GM23248 (cell line): ENCODE measurements around the gene SLC13A3. TPM values are rescaled to one million over a fixed set of nuclear protein-coding genes. Genes with fewer than 3 reads are reported as not detected.

ENCODE experiments used
- DNase-seq: peaks from one replicate; pipeline ENCODE4 v3.0.0-alpha.2; 2015
- H2AFZ ChIP-seq: fragments of 200-600 bp; sonication (generic); 2 replicates; pipeline ENCODE4 v1.6.1; 2016; ENCODE audit warnings: antibody characterized with exemption
- H3F3A ChIP-seq: fragments of 200-600 bp; sonication (generic); 2 replicates; pipeline ENCODE4 v1.6.1; 2016; ENCODE audit warnings: mild to moderate bottlenecking, antibody characterized with exemption, mixed run types; ENCODE audit not compliant: insufficient read depth
- H3K27ac ChIP-seq: fragments of 200-600 bp; sonication (generic); 2 replicates; pipeline ENCODE4 v1.5.1; 2016; ENCODE audit warnings: mild to moderate bottlenecking
- H3K27me3 ChIP-seq: fragments of 200-600 bp; sonication (generic); replicated peaks from 2 replicates; pipeline ENCODE4 v1.6.1; 2016; ENCODE audit warnings: mild to moderate bottlenecking; ENCODE audit not compliant: insufficient read depth
- H3K36me3 ChIP-seq: fragments of 200-600 bp; sonication (generic); 2 replicates; pipeline ENCODE4 v1.6.1; 2016; ENCODE audit warnings: low read depth, mild to moderate bottlenecking
- H3K4me1 ChIP-seq: fragments of 200-600 bp; sonication (generic); 2 replicates; pipeline ENCODE4 v1.6.1; 2016; ENCODE audit warnings: mild to moderate bottlenecking; ENCODE audit not compliant: insufficient read depth
- H3K4me2 ChIP-seq: fragments of 200-600 bp; sonication (generic); one replicate; pipeline ENCODE4 v1.6.1; 2016; ENCODE audit warnings: mild to moderate bottlenecking; ENCODE audit not compliant: unreplicated experiment
- H3K4me3 ChIP-seq: fragments of 200-600 bp; sonication (generic); 2 replicates; pipeline ENCODE4 v1.5.1; 2016; ENCODE audit warnings: mild to moderate bottlenecking
- H3K79me2 ChIP-seq: fragments of 200-600 bp; sonication (generic); 2 replicates; pipeline ENCODE4 v1.6.1; 2016; ENCODE audit warnings: mild to moderate bottlenecking; ENCODE audit not compliant: insufficient read depth
- H3K9ac ChIP-seq: fragments of 200-600 bp; sonication (generic); 2 replicates; pipeline ENCODE4 v1.6.1; 2016; ENCODE audit warnings: mild to moderate bottlenecking
- H3K9me2 ChIP-seq: fragments of 200-600 bp; sonication (generic); 2 replicates; pipeline ENCODE4 v1.6.1; 2016; ENCODE audit warnings: mixed run types, mild to moderate bottlenecking, moderate library complexity; ENCODE audit not compliant: insufficient read depth
- H3K9me3 ChIP-seq: fragments of 200-600 bp; sonication (generic); one replicate; pipeline ENCODE4 v1.6.1; 2017; ENCODE audit warnings: low read depth
- H4K20me1 ChIP-seq: fragments of 200-600 bp; sonication (generic); 2 replicates; pipeline ENCODE4 v1.6.0; 2016; ENCODE audit not compliant: insufficient read depth
- EZH2 ChIP-seq: fragments of 200-600 bp; sonication (generic); IDR thresholded peaks from 2 replicates; pipeline ENCODE4 v1.6.1; 2018; ENCODE audit warnings: antibody characterized with exemption, mild to moderate bottlenecking; ENCODE audit not compliant: insufficient read depth, poor library complexity, severe bottlenecking
- EZH2phosphoT487 ChIP-seq: fragments of 200-600 bp; sonication (generic); IDR thresholded peaks from 2 replicates; pipeline ENCODE4 v1.6.1; 2018; ENCODE audit warnings: antibody characterized with exemption, moderate library complexity, mild to moderate bottlenecking, low read depth; ENCODE audit not compliant: insufficient read depth
- WGBS, 2 experiments: methylation state at CpG; one replicate each; pipeline ENCODE4 v1.1.6; 2015 to 2017; ENCODE audit warnings: low lambda C conversion rate in 2 of 2, low coverage in 1 of 2; ENCODE audit errors: missing lambda C conversion rate in 2 of 2; 5-methylcytosine and 5-hydroxymethylcytosine counted together
- in situ Hi-C: fragments of 300-500 bp; cut with MboI; formaldehyde crosslinking; loops from 2 replicates; pipeline ENCODE4 v1.15.0; 2020
- polyA plus RNA-seq: library from polyadenylated mRNA; unstranded; fragments of >200 nt; fragmentation: Nextera tagmentation; extraction: Ambion mirVana; gene quantifications from 2 replicates; pipeline ENCODE4 v1.2.1, GENCODE V29; 2016
- total RNA-seq: library from RNA; depleted of rRNA; stranded (reverse); fragments of >200 nt; shearing (Covaris generic); gene quantifications from 2 replicates; pipeline ENCODE4 v1.2.3, GENCODE V29; 2014

Gene SLC13A3
- total and polyA plus RNA-seq, 2 experiments from 2014 or later = 2.4 to 4.6 TPM

GRCh38 chr20:46674253-46675083, 23.2 kb upstream of the SLC13A3 start:
- Histone ChIP-seq H3F3A (no peaks in the 10 kb centered on the region), H3K4me3 (no peak overlapping the region), H3K9me3 (no peaks in the 10 kb centered on the region), H2AFZ (no peak overlapping the region), H3K4me1 (no peaks in the 10 kb centered on the region), H3K27ac (no peak overlapping the region), H4K20me1 (no peaks in the 10 kb centered on the region), H3K79me2 (no peaks in the 10 kb centered on the region), H3K27me3 (no peaks in the 10 kb centered on the region), H3K9ac (no peak overlapping the region), H3K4me2 (no peak overlapping the region), H3K9me2 (no peaks in the 10 kb centered on the region), H3K36me3 (0 out of 2 replicates have a peak, but pooled peaks cover 5% of the 10 kb centered on the region)
- in situ Hi-C loops = no loop called here
- 63 to 69% methylated on average over 14 of the region's 14 CpGs for WGBS, 2 experiments
- no peak for DNase-seq
- no peak for TF ChIP-seq EZH2phosphoT487
- TF ChIP-seq EZH2 = no peak

DNA sequence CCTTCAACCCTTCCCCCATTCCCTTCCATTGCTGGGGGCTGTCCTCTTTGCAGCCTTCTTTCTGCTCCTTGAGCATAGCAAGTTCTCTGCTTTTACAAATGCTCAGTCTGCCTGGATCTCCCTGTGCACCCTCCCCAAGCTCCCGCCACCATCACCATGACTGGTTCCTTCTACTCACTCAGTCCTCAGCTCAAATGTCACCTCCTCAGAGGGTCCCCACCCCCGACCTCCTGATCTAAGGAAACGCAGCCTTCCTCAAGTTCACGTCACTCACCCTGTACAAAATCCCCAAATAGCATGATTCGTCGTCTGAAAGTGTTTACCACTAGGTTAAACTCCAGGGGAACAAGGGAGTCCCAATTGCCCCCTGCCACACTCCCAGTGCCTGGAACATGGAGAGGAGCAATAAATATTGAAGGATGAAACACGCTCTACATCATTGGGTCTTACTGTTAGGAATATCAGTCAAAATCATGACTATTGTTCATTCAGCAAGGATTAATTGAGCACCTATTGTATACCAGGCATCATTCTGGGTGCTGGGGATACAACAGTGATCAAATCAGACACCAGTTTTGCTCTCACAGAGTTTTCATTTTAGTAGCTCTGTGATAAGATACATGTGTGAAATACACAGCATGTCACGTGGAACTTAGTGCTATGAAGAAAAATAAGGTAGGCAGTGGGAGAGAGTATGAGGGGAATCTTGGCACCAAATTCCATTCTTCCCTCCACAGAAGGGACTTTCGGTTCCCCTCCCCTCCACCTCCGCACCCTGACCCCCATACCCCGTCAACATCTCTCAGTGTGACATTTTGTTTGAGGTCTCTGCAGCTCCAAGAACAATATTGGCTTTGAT, 22.4 kb upstream of the SLC13A3 start:
- Histone ChIP-seq H3K9me2 (no peaks in the 10 kb centered on the region), H3K9me3 (no peaks in the 10 kb centered on the region), H3K4me3 (no peak overlapping the region), H3F3A (no peaks in the 10 kb centered on the region), H3K4me1 (no peaks in the 10 kb centered on the region), H3K36me3 (0 out of 2 replicates have a peak, but pooled peaks cover 5% of the 10 kb centered on the region), H4K20me1 (no peaks in the 10 kb centered on the region), H3K4me2 (no peak overlapping the region), H3K9ac (no peak overlapping the region), H3K79me2 (no peaks in the 10 kb centered on the region), H3K27me3 (no peaks in the 10 kb centered on the region), H3K27ac (no peak overlapping the region), H2AFZ (no peak overlapping the region)
- in situ Hi-C loops = no loop called here
- no peak for DNase-seq
- TF ChIP-seq EZH2phosphoT487 (no peak), EZH2 (no peak)
- WGBS, 2 experiments = 95 to 96% methylated on average over 11 of the region's 11 CpGs

DNA sequence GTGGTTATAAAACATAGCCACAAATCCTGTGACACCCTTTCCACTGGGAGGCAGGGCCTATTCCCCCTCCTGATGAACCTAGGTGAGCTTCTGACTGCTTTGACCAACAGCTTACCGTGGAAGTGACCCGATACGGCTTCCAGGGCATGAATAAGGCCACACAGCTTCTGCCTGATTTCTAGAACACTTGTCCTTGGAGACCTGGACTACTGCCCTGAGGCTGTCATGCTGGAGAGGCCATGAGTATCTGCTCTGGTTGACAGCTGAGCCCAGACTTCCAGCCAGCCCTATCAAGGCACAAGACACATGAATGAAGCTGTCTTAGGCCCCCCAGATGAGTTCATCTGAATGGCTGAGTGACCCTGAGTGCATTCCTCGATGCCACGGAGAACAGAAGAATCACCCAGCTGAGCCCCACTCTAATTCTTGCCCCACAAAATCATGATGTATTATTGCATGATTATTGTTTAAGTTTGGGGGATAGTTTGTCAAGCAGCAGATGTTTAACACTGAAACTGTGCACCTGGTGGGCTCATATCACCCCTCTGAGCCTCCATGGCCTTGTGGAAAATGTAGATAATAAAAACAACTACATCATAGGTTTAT, 21.4 kb upstream of the SLC13A3 start:
- 0 out of 2 replicates have a peak, but pooled peaks cover 5% of the 10 kb centered on the region for H3K36me3 ChIP-seq
- no peaks in the 10 kb centered on the region for H3F3A ChIP-seq
- H3K9me3 ChIP-seq = no peaks in the 10 kb centered on the region
- DNase-seq = no peak
- H4K20me1 ChIP-seq = no peaks in the 10 kb centered on the region
- no peak for TF ChIP-seq EZH2
- TF ChIP-seq EZH2phosphoT487 = no peak
- H3K27me3 ChIP-seq = no peaks in the 10 kb centered on the region
- H2AFZ ChIP-seq = no peak overlapping the region
- H3K4me1 ChIP-seq = no peaks in the 10 kb centered on the region
- no peak overlapping the region for H3K9ac ChIP-seq
- WGBS, 2 experiments = 97 to 99% methylated on average over 5 of the region's 5 CpGs
- H3K4me2 ChIP-seq = no peak overlapping the region
- no peak overlapping the region for H3K27ac ChIP-seq
- no peak overlapping the region for H3K4me3 ChIP-seq
- H3K79me2 ChIP-seq = no peaks in the 10 kb centered on the region
- in situ Hi-C loops = no loop called here
- H3K9me2 ChIP-seq = no peaks in the 10 kb centered on the region

DNA sequence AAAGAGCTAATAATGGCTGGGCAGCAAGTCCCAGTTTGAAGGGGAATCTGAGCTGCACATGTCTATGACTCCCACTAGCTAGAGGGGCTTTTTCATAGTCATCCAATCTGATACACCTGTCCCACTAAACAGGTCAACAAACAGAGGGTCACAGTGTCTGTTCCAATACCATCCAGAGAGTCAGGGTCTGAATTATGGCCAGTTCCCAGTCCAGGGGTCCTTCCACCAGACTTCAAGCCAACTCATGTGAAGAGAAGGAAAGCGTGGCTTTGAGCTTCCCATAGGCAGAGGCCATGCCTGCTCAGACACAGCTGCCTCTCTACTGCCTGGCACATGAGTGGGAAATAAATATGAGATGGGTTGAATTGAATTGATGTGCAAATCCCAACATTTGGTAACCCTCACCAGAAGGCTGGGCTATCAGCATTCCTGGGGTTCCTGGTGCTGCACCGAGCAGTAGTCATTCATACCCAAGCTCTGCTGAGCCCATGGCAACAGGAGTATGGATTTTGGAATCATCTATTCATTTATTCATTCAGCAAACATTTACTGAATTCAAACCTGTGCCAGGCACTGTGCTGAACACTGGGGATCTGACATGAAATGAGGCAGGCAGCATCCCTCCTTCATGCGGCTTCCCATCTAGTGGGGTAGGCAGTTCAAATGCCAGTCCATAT, 20.7 kb upstream of the SLC13A3 start:
- Histone ChIP-seq H3K27ac (no peak overlapping the region), H3K4me2 (no peak overlapping the region), H3K9me2 (no peaks in the 10 kb centered on the region), H3K4me1 (no peaks in the 10 kb centered on the region), H3K27me3 (no peaks in the 10 kb centered on the region), H3F3A (no peaks in the 10 kb centered on the region), H2AFZ (no peak overlapping the region), H3K36me3 (0 out of 2 replicates have a peak, but pooled peaks cover 5% of the 10 kb centered on the region), H3K4me3 (no peak overlapping the region), H3K9ac (no peak overlapping the region), H3K79me2 (no peaks in the 10 kb centered on the region), H3K9me3 (no peaks in the 10 kb centered on the region), H4K20me1 (no peaks in the 10 kb centered on the region)
- in situ Hi-C loops = no loop called here
- WGBS, 2 experiments = 77 to 78% methylated on average over 3 of the region's 3 CpGs
- no peak for DNase-seq
- no peak for TF ChIP-seq EZH2phosphoT487
- TF ChIP-seq EZH2 = no peak
